GM18499 (cell line): ENCODE measurements around the gene SAP30BP.

Source experiments
- ATAC-seq: cut with Tn5 transposase; IDR thresholded peaks from one replicate; pipeline ENCODE4 v1.9.1; 2021; ENCODE audit warnings: moderate number of reproducible peaks; ENCODE audit not compliant: insufficient read depth, unreplicated experiment

Gene SAP30BP

DNA sequence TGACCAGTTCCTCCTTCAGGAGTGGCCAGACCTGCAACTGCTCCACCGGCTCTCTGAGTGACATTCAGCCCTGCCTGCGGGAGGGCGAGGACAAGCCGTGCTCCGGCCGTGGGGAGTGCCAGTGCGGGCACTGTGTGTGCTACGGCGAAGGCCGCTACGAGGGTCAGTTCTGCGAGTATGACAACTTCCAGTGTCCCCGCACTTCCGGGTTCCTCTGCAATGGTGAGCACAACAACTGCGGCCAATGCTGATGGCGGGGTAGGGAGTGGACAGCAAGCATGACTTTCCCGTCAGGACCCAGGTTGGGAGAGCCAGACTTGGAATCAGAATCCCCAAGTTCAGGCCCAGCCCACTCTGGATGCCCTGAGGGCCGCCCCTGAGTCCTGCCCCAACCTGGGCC lies 66.3 kb downstream of the SAP30BP start:
- ATAC-seq = no peak

- no peak for ATAC-seq
Measured at GRCh38 chr17:75734674-75735294, 67.6 kb downstream of the SAP30BP start.

- ATAC-seq = no peak
Measured at GRCh38 chr17:75736173-75736835, 69.2 kb downstream of the SAP30BP start.

DNA sequence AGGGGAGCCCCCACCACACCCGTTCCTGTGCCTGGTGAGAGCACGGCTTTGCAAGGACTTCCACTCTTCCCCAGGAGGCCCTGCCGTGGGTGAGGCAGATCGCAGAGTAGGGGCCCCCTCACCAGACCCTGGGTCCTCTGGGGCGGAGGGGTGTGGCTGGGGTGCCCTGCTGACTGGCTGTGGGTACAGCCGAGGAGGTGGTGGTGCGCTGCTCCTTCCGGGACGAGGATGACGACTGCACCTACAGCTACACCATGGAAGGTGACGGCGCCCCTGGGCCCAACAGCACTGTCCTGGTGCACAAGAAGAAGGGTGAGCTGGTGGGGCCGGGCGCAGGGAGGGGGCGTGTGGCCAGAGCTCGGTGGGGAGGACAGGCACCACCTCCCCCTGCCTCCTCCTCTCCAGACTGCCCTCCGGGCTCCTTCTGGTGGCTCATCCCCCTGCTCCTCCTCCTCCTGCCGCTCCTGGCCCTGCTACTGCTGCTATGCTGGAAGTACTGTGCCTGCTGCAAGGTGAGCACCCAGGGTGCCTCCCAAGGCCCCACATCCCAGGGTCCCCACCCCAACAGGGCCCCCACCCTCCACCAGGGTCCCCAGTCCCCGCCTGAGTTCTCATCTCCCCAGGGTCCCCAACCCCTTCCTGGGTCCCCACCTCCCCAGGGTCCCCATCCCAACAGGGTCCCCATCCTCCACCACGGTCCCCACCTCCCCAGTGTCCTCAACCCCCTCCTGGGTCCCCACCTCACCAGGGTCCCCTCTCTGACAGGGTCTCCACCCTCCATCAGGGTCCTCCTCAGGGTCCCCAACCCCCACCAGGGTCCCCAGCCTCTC lies 70.2 kb downstream of the SAP30BP start:
- no peak for ATAC-seq

DNA sequence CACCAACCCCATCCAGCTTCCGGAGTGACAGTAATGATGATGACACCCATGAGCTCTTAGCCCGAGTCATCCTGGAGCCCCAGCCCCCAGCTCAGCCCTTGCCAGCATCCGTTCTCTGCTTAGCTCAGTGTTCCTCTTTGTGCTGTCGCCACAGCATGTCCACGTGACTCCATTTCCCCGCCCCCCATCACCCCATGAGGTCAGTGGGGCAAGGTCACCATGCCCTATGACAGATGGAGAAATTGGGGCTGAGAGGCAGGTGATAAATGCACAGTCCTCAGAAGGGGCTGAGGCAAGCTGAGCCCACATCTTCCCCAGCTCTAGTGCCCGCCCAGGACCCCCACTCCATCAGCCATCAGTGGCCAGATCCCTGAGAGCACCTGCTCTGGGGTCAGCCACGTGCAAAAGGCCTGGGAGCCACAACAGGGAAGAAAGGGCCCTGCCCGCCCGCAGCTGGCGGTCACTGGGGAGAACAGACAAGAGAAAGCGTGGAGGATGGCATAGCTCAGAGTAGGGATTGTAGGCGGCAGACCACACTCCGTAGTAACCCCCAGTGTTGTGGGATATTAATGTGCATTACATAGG lies 71.2 kb downstream of the SAP30BP start:
- ATAC-seq = no peak

GRCh38 chr17:75739174-75739573 lies 72.0 kb downstream of the SAP30BP start:
- ATAC-seq = no peak

DNA sequence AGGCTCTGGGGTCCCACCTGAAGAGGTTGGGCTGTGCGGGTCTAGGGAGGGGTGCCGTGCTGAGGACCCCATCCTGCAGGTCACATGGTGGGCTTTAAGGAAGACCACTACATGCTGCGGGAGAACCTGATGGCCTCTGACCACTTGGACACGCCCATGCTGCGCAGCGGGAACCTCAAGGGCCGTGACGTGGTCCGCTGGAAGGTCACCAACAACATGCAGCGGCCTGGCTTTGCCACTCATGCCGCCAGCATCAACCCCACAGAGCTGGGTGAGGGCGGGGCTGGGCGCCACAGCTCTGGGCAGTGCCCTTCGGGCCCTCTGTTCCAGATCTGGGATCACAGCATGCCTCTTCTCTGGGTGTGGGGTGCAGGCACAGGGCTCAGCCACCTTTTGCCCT lies 72.7 kb downstream of the SAP30BP start:
- ATAC-seq = no peak

GRCh38 chr17:75740215-75740614 lies 73.1 kb downstream of the SAP30BP start:
- ATAC-seq = no peak

DNA sequence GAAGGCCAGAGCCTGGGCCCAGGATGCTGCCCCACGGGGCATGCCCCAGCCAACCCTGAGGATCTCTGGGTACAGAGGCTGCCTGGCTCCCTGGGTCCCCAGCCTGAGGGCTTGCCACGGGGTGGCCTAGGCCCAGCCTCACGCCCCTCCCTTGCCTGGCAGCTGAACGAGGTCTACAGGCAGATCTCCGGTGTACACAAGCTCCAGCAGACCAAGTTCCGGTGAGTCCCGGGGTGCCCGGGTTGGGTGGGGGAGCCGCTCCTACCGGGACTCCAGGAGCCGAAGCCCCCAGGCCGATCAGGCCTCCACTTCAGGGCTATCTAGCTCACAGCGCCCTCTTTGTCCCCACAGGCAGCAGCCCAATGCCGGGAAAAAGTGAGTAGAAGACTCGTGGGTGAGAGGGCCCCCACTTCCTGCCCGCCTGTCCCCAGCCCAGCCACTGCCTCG lies 73.5 kb downstream of the SAP30BP start:
- ATAC-seq = no peak

DNA sequence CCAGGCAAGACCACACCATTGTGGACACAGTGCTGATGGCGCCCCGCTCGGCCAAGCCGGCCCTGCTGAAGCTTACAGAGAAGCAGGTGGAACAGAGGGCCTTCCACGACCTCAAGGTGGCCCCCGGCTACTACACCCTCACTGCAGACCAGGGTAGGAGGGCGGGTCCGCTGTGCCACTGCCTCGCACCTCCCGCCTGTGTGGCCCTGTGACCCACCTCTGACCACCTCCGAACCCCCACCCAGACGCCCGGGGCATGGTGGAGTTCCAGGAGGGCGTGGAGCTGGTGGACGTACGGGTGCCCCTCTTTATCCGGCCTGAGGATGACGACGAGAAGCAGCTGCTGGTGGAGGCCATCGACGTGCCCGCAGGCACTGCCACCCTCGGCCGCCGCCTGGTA lies 75.2 kb downstream of the SAP30BP start:
- ATAC-seq = no peak

DNA sequence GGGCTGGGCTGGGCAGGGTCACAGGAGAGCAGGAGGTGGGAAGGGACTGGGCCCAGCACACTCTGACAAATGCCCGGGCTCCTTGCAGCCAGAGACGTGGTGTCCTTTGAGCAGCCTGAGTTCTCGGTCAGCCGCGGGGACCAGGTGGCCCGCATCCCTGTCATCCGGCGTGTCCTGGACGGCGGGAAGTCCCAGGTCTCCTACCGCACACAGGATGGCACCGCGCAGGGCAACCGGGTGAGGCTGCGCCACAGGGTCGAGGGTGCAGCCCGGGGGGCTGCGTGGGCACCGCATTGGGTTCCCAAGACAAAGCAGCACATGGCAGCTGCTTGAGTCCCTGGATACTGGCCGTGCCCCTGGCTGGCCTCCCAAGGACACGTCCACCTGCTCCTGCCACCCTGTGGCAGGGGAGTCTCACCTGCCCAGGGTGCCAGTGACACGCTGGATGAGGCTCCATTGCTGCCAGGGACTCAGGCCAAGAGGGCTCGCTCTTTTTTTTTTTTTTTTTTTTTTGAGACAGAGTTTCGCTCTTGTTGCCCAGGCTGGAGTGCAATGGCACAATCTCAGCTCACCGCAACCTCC lies 76.6 kb downstream of the SAP30BP start:
- ATAC-seq = no peak

- ATAC-seq = no peak
Measured at GRCh38 chr17:75748706-75749105, 81.6 kb downstream of the SAP30BP start.

DNA sequence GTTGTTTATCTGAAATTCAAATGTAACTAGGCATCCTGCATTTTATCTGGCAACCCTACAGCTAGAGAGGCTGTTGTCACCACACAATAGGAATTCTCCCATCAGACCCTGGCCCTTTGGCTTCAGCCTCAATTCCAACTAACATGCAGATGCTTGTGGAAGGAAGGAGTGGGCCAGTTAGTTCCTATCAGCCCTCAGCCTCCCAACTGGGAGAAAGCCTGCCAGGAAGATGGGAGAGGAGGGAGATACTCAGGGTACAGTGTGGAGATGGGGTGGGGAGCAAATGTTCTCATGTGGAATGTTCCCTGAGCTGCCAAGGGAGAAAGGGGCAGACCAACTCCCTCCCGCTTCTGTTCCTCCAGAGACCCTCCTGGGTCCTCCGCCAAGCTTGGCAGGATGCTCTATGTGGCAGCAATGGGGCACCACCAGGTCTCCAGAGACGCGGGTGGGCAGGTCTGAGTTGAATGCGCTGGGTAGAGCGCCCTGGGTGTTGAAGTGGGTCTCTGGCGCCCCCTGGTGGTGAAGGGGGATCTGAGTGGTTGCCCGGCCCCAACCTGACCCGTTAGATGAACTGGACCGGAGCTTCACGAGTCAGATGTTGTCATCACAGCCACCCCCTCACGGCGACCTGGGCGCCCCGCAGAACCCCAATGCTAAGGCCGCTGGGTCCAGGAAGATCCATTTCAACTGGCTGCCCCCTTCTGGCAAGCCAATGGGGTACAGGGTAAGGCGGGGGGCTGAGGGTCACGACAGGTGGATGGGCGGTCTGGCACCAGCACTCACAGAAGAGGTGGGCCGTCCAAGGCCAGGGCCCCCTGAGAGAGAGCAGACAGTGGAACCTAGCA lies 82.6 kb downstream of the SAP30BP start:
- no peak for ATAC-seq

GRCh38 chr17:75750661-75751423 lies 83.7 kb downstream of the SAP30BP start:
- ATAC-seq = no peak

DNA sequence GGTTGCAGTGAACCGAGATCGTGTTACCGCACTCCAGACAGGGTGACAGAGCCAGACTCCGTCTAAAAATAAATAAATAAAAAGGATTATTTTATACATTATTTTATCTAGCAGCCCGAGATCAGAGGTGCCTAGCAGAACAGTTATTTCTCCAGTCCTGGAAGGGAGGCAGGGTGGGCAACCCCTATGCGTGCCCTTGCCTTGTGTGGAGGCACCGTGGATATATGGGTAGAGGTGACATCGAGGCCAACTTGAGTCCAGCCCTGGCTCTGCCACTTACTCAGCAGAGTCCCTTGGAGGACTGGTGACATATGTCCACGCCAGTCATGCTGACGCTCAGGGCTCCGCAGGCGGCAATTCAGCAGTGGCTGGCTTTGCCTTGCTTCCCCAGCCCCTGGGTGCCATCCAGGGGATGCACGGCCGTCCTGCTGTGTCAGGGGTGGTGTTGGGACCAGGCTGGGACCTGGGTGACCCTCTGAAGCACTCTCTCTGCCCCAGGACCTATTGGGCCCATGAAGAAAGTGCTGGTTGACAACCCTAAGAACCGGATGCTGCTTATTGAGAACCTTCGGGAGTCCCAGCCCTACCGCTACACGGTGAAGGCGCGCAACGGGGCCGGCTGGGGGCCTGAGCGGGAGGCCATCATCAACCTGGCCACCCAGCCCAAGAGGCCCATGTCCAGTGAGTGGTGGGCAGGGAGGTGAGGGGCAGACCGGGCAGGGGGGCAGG lies 84.7 kb downstream of the SAP30BP start:
- no peak for ATAC-seq

DNA sequence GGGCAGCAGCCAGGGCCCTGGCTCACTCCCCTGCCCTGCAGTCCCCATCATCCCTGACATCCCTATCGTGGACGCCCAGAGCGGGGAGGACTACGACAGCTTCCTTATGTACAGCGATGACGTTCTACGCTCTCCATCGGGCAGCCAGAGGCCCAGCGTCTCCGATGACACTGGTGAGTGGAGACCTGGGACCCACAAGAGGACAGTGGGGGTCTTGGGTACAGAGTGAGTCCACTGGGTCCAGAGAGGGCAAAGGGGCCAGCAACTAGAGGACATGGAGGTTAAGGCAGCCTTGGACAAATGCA lies 85.2 kb downstream of the SAP30BP start:
- no peak for ATAC-seq

DNA sequence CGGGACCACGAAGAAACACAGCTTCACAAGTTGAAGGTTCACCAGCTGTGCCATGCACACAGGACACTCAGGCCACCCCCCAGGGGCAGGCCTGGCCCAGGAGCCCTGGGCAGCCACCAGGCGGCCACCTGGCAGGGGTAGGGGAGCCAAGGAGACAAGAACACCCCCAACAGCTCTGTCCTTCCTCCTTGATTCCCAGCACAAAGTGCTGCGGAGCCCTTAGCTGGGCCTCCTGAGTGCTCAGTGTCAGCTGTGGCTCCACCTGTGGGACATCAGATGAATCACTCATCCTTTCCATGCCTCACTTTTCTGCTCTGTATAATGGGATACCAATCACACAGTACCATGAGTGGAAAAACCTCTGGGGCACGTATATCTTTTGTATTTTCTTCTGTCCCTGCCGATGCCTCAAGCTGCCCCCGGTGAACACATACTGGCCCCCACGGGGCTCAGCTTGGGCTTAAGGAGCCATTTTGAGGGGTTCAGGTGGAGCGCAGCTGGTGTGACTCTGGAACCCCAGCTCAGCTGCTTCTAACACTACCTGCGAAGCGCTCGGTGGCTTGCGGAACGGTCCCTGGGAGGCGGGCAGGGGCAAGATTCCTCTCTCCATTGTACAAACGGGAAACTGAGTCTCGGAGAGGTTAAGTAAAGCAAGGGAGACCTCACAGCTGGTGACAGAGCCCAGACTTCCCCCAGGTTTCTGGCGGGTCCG lies 85.8 kb downstream of the SAP30BP start:
- ATAC-seq = no peak
